ENCODE results near the gene CCDC83.
A peak's percentile ranks its signal among the peaks of the same experiment; 100 is the strongest.
"Not testable (repeated sequence)": the region's sequence is repeated elsewhere in the genome, so short reads cannot be mapped to it uniquely, and the experiment has no call there.

CCDC83 gene

DNA sequence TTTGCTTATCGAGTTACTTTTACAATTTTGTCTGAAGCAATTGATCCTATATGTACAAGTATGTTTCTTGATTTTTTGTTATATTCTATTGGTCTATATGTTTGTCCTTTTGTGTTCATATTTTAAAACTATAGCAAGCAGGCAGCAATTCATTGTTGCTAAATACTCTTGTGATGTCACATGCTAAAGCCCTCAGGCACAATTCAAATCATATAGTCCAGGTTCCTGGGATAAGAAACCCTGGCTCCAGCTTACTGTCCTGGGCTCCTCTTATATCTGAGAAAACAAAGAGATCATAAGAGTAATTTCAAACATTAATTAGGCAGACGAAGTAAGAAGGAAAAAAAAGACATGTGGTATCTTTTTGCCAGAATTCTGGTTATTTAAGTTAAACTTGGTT lies 6.6 kb upstream of the CCDC83 start:
- TF ChIP-seq POLR2A (IDR thresholded peaks at IDR 0.05; ENCODE audit: low read length): no peak
- TF ChIP-seq GATA1 (IDR thresholded peaks at IDR 0.05; ENCODE audit: low read depth, low read length): no peak
- DNase-seq: no peak

DNA sequence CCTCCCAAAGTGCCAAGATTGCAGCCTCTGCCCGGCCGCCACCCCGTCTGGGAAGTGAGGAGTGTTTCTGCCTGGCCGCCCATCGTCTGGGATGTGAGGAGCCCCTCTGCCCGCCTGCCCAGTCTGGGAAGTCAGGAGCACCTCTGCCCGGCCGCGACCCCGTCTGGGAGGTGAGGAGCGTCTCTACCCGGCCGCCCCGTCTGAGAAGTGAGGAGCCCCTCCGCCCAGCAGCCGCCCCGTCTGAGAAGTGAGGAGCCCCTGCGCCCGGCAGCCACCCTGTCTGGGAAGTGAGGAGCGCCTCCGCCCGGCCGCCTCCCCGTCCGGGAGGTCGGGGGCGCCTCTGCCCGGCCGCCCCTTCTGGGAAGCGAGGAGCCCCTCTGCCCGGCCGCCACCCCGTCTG lies 2.4 kb upstream of the CCDC83 start:
- not testable (repeated sequence) for DNase-seq

DNA sequence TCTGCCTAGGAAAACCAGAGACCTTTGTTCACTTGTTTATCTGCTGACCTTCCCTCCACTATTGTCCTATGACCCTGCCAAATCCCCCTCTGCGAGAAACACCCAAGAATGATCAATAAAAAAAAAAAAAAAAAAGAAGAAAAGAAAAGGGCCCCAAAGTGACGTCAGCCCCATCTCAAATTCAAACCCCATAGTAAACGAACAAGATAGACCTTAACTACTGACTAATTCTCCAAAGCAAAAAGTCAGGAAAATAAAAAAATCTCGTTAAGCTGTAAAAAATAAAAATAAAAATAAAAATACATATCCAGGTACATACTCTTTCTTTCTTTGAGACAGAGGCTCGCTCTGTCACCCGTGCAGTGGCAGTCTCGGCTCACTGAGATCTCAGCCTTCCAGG lies 1.6 kb upstream of the CCDC83 start:
- not testable (repeated sequence) for DNase-seq

DNA sequence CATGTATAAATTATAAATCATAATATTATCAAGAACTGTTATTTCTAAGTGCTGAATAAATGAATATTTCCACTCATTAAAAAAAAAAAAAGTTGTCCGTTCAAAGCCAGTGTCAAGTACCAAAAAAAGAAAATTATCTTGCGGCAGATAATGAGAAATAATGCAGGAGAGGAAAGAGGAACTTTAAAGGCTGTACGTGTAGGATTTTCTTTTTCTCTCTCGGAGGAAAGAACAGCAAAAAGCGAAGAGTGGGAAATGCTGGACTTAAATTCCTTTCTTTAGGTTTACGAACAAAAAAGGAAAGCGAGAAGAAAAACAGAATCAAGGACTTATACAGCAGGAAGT lies 999 bp upstream of the CCDC83 start:
- no peak for DNase-seq
- TF ChIP-seq POLR2A (IDR thresholded peaks at IDR 0.05; ENCODE audit: low read length): no peak
- TF ChIP-seq GATA1 (IDR thresholded peaks at IDR 0.05; ENCODE audit: low read depth, low read length): no peak

DNA sequence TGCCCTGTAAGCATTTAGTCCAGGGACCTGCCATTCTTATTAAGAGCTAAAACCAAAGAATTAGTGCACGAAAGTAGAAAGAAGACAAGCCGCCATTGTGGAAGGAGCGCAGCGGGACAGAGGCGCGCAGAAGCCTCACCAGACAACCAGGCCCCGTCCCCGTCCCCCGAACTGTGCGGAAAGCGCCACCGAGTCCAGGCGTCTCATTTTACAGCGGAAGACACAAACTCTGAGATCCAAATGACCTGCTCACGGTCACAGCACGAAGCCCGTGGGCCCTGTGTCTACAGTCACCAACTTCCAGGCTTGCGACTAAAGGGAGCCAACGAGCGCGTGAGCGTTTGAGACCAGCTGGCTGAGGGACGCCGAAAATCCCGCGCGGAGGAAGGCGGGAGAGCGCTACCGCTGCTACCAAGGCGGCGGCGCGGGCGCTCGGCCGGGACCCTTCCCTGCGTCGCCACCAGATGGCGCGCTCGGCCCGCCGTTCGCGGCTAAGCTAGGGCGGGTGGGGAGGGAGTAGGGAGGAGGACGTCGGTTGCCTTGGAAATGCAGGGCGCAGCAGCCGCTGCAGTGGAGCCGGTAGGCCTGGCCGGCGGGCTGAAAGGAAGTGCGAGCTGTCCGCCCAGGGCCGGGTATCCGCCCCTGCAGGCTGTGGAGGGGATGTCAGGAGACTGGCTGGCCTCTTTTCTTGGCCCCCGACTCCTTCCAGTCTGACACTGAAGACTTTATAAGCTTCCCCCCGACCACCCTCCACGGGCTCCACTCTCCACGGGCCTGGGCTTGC lies 434 bp upstream of the CCDC83 start:
- no peak for TF ChIP-seq GATA1 (IDR thresholded peaks at IDR 0.05; ENCODE audit: low read depth, low read length)
- TF ChIP-seq POLR2A (IDR thresholded peaks at IDR 0.05; ENCODE audit: low read length): peak; percentile 66
- DNase-seq: peak; percentile 94 to 95

DNA sequence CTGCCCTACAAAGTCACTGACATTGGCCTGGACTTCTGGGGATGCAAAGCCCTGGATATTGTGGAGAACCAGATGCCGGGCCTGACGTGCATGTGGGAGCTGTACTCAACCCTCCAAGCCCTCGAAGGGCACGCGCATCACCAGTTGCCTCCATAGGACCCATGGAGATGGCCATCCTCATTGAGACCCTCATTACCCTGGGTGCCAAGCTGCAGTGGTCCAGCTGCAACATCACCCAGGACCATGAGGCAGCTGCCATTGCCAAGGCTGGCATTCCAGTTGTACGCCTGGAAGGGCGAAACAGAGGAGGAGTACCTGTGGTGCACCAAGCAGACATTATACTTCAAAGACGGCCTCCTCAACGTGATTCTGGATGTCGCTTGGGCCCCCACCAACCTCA lies 1.9 kb downstream of the CCDC83 start:
- DNase-seq: no peak
- TF ChIP-seq GATA1 (IDR thresholded peaks at IDR 0.05; ENCODE audit: low read depth, low read length) (no peak), POLR2A (IDR thresholded peaks at IDR 0.05; ENCODE audit: low read length) (no peak)

DNA sequence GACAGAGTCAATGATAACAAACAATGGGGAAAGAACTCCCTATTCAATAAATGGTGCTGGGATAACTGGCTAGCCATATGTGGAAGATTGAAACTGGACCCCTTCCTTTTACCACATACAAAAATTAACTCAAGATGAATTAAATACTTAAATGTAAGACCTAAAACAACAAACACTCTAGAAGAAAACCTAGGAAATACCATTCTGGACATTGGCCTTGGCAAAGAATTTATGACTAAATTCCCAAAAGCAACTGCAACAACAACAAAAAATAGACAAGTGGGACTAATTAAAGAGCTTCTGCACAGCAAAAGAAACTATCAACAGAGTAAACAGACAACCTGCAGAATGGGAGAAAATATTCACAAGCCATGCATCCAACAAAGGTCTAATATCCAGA lies 4.4 kb downstream of the CCDC83 start:
- not testable (repeated sequence) for DNase-seq

DNA sequence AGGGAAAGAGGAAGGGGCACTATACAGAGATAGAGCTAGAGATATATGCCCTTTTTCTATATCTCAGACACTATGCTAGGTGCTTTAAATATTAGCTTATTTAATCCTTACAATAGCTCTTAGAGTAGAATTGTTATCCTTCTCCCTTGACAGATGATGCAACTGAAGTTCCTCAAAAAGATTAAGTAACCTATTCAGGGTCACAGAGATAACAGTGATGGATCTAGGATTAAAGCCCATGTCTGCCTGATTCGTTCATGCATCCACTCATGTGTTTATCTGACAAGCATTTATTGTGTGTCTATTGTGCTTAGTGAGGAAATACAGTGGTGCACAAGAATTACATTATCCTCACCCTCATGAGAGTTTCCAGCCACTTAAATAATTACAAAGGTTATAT lies 8.7 kb downstream of the CCDC83 start:
- no peak for DNase-seq
- no peak for TF ChIP-seq POLR2A (IDR thresholded peaks at IDR 0.05; ENCODE audit: low read length)
- TF ChIP-seq GATA1 (IDR thresholded peaks at IDR 0.05; ENCODE audit: low read depth, low read length): no peak

DNA sequence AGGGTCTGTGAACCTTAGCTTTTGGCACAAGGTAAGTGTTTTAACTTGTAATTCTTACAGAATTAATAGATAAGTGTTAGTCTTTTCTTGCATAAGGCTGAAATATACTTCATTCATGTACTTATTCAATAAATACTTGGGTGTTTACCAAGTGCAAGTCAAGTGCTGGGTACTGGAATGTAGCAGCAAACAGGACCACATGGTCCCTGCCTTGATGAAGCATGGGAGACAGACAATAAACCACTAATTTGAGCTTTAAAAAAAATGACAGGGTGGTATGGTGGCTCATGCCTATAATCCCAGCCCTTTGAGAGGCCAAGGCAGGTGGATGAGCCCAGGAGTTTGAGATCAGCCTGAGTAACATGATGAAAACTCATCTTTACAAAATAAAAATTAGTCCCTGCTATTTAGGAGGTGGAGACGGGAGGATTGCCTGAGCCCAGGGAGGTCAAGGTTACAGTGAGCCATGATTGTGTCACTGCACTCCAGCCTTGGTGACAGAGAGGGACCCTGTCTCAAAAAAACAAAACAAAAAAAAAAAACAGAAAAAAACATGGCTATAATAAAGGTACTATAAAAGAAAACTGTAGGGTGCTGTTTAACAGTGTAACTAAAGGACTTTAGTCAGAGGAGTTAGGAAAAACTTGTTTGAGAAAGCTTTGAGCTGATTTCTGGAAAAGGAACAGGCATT lies 11.1 kb downstream of the CCDC83 start:
- no peak for DNase-seq
- no peak for TF ChIP-seq POLR2A (IDR thresholded peaks at IDR 0.05; ENCODE audit: low read length)
- TF ChIP-seq GATA1 (IDR thresholded peaks at IDR 0.05; ENCODE audit: low read depth, low read length): no peak

DNA sequence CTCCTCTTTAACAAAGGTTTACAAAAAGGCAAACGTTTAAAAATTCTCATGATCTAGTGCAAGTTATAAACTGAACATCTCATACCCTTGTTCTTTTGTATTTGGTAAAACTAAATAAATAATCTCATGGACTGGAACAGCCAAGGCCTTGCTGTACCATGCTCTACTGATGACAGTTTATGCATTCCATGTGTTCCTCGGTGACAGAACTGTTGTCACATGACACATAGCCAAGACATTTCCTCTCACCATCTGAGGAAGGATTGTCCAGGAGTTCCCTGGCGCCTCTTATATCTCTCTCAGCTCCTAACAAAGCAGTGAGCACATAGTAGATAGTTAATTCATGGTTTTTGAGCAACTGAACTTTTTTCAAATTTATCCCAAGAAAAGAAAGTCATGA lies 12.6 kb downstream of the CCDC83 start:
- TF ChIP-seq GATA1 (IDR thresholded peaks at IDR 0.05; ENCODE audit: low read depth, low read length): no peak
- TF ChIP-seq POLR2A (IDR thresholded peaks at IDR 0.05; ENCODE audit: low read length): no peak
- no peak for DNase-seq

DNA sequence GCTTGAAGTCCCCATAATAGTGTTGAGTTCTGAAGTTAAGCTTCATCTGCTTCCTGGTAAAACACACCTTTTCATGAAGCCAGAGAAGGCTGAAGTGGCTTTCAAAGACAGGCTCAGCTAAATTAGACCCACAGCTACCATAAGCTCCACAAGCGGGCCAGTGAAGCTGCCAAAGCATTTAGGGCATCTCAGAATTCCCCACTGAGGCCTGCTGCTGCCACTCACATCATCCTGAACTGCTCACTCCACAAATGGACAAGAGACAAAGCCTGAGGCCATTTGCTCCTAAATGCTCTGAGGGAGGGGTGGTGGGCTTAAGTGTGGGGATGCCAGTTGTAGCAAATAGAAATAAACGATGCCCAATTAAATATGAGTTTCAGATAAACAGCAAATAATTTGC lies 14.6 kb downstream of the CCDC83 start:
- DNase-seq: no peak
- TF ChIP-seq GATA1 (IDR thresholded peaks at IDR 0.05; ENCODE audit: low read depth, low read length) (no peak), POLR2A (IDR thresholded peaks at IDR 0.05; ENCODE audit: low read length) (no peak)

DNA sequence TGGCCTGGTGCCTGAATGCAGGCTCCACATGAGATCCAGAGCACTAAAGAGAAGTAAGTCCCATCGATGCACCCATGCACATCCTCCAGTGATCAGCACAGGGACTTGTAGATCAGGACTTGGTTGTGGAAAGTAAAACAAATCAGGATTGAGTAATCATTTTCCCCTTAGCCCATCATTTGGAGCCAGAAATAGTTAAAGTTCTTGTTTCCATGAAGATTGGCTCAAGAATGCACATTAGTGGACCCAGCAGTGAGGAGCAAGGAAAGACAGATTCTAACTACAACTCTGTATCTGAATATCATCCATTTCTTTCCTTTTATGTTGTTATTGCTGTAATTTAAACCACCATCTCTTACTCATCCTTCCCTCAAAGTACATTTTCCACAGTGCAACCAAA lies 19.1 kb downstream of the CCDC83 start:
- no peak for TF ChIP-seq GATA1 (IDR thresholded peaks at IDR 0.05; ENCODE audit: low read depth, low read length)

DNA sequence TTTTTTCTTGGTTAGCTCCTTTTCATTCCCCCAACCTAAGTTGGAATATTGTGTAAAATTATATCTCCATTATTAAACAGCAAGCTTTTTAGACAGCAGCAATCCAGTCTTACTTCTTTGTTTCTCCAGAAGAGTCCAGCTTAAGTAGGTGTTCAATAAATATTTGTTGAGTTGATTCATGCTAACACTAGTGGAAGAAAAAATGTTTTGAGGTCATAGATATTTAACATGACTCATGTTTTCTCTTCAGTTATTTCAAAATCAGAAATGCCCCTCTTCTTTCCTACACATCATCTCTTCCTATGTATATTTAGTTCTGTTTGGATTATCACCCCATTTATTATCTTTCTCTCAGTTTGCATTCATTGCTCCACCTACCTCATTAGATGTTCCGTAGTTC lies 20.3 kb downstream of the CCDC83 start:
- no peak for DNase-seq
- TF ChIP-seq POLR2A (IDR thresholded peaks at IDR 0.05; ENCODE audit: low read length): no peak
- no peak for TF ChIP-seq GATA1 (IDR thresholded peaks at IDR 0.05; ENCODE audit: low read depth, low read length)

More for the DNA sequence above, 19.1 kb downstream of the CCDC83 start:
- DNase-seq: no peak

DNA sequence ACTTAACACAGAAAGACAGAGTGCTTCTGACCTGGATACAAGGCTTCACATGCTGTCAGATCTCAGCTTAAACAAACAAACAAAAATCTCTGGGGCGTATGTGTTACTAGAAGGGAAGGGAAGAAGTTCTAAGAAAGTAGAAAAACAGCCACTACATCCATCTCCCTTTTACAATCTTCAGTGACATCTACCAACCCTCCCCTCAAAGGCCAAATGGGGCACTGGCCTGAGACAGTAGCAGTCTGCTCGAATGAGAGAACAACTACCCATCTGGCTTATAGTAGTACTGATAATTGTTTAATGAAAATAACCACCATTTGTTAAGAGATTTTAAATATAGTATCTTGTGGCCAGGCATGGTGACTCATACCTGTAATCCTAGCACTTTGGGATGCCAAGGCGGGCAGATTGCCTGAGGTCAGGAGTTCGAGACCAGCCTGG lies 29.4 kb downstream of the CCDC83 start:
- DNase-seq: no peak
- TF ChIP-seq GATA1 (IDR thresholded peaks at IDR 0.05; ENCODE audit: low read depth, low read length) (no peak), POLR2A (IDR thresholded peaks at IDR 0.05; ENCODE audit: low read length) (no peak)

All from erythroblast (primary cell).